Liver (tissue), 3 donors: ENCODE measurements around the gene NFIA.

ENCODE experiments used
- ATF3 ChIP-seq: IDR thresholded peaks from 2 replicates; pipeline ENCODE4 v1.6.1; 2016; ENCODE audit warnings: antibody characterized with exemption
- CTCF ChIP-seq: fragments of 150-350 bp; IDR thresholded peaks from 2 replicates; pipeline ENCODE4 v1.5.1; 2017; ENCODE audit warnings: improper control_type of control experiment, low read depth, low read length; ENCODE audit not compliant: missing input control
- FOXA1 ChIP-seq: IDR thresholded peaks from 2 replicates; pipeline ENCODE4 v1.6.1; 2016; ENCODE audit warnings: antibody characterized with exemption
- GABPA ChIP-seq, 2 donors: IDR thresholded peaks in 1 of 2; conservative IDR thresholded peaks in 1 of 2; 2 replicates each; pipeline ENCODE4 v1.6.1; 2016; ENCODE audit warnings: antibody characterized with exemption in 2 of 2, mild to moderate bottlenecking in 1 of 2, moderate library complexity in 1 of 2
- HNF4G ChIP-seq: IDR thresholded peaks from 2 replicates; pipeline ENCODE4 v1.6.1; 2016; ENCODE audit warnings: antibody characterized with exemption
- JUND ChIP-seq, 2 donors: IDR thresholded peaks; 2 replicates each; pipeline ENCODE4 v1.6.1; 2016; ENCODE audit warnings: antibody characterized with exemption in 2 of 2
- MAX ChIP-seq: IDR thresholded peaks from 2 replicates; pipeline ENCODE4 v1.6.1; 2016; ENCODE audit warnings: antibody characterized with exemption
- NR2F2 ChIP-seq: IDR thresholded peaks from 2 replicates; pipeline ENCODE4 v1.6.1; 2016; ENCODE audit warnings: antibody characterized with exemption
- RAD21 ChIP-seq, 2 donors: IDR thresholded peaks; 2 replicates each; pipeline ENCODE4 v1.6.1; 2016; ENCODE audit warnings: antibody characterized with exemption in 2 of 2, mild to moderate bottlenecking in 2 of 2
- REST ChIP-seq: IDR thresholded peaks from 2 replicates; pipeline ENCODE4 v1.6.1; 2016; ENCODE audit warnings: antibody characterized with exemption, mild to moderate bottlenecking
- YY1 ChIP-seq: IDR thresholded peaks from 2 replicates; pipeline ENCODE4 v1.6.1; 2016; ENCODE audit warnings: antibody characterized with exemption, mild to moderate bottlenecking
- donor health status: healthy.
- donor health status: healthy.

GRCh38 chr1:61450454-61450853, 368.1 kb downstream of the NFIA start:
- TF ChIP-seq MAX (no peak), CTCF (no peak), ATF3 (no peak), YY1 (no peak), HNF4G (no peak), GABPA (IDR thresholded peaks at IDR 0.05 in 1 of 2, conservative IDR thresholded peaks at IDR 0.05 in 1 of 2) (no peak), RAD21 (IDR thresholded peaks at IDR 0.05) (no peak), NR2F2 (peak; percentile 81), REST (no peak), FOXA1 (no peak), JUND (IDR thresholded peaks at IDR 0.05) (no peak)
